ENCODE data around the gene ADGRV1. TPM values are rescaled to one million over a fixed set of nuclear protein-coding genes. Genes with fewer than 3 reads are reported as not detected.
A peak's percentile ranks its signal among the peaks of the same experiment; 100 is the strongest.

Gene ADGRV1
- total RNA-seq, 4 donors from 2014 or later: 129 to 158 (median 145) TPM

GRCh38 chr5:90886381-90886780 is 327.8 kb downstream of the ADGRV1 start:
- H3K9me3 ChIP-seq: no peaks in the 10 kb centered on the region
- WGBS, 2 donors: 94 to 98% methylated on average over 5 of the region's 5 CpGs

GRCh38 chr5:90888511-90889324 is 330.1 kb downstream of the ADGRV1 start:
- Histone ChIP-seq H3K27ac (peak overlapping the region; percentile 34 to 63 (median 41)), H3K4me1 (peaks cover 4 to 15% of the 10 kb centered on the region in 2 donors), H3K9me3 (no peaks in the 10 kb centered on the region), H3K27me3 (no peaks in the 10 kb centered on the region), H3K4me3 (replicated peaks in 1 of 3) (no peak overlapping the region), H3K36me3 (no peaks in the 10 kb centered on the region)
- DNase-seq: no peak
- TF ChIP-seq POLR2A (IDR thresholded peaks at IDR 0.05): no peak
- no peak for TF ChIP-seq CTCF (IDR thresholded peaks at IDR 0.05)
- intact Hi-C loops (cut with DNase I): no loop called here
- 35 to 41% methylated on average over 1 of the region's 1 CpG for WGBS, 2 donors

More at GRCh38 chr5:90886381-90886780, 327.8 kb downstream of the ADGRV1 start:
- Histone ChIP-seq H3K4me1 (peaks cover 4 to 15% of the 10 kb centered on the region in 2 donors), H3K4me3 (replicated peaks in 1 of 3) (no peak overlapping the region), H3K27ac (no peak overlapping the region), H3K27me3 (no peaks in the 10 kb centered on the region), H3K36me3 (no peaks in the 10 kb centered on the region)
- no peak for DNase-seq
- TF ChIP-seq CTCF (IDR thresholded peaks at IDR 0.05) (no peak), POLR2A (IDR thresholded peaks at IDR 0.05) (no peak)
- intact Hi-C loops (cut with DNase I): no loop called here

- Histone ChIP-seq H3K4me3 (replicated peaks in 1 of 3) (no peak overlapping the region), H3K27me3 (no peaks in the 10 kb centered on the region), H3K9me3 (no peaks in the 10 kb centered on the region), H3K36me3 (no peaks in the 10 kb centered on the region), H3K27ac (peak overlapping the region; percentile 34 to 63 (median 41)), H3K4me1 (peaks cover 4 to 18% of the 10 kb centered on the region in 2 donors)
- TF ChIP-seq CTCF (IDR thresholded peaks at IDR 0.05) (no peak), POLR2A (IDR thresholded peaks at IDR 0.05) (no peak)
- no peak for DNase-seq
- intact Hi-C loops (cut with DNase I): no loop called here
These were observed 330.7 kb downstream of the ADGRV1 start for GRCh38 chr5:90889325-90889600.

GRCh38 chr5:90890180-90890579 is 331.6 kb downstream of the ADGRV1 start:
- DNase-seq: no peak
- Histone ChIP-seq H3K9me3 (no peaks in the 10 kb centered on the region), H3K4me3 (replicated peaks in 1 of 3) (no peak overlapping the region), H3K27me3 (no peaks in the 10 kb centered on the region), H3K27ac (no peak overlapping the region), H3K36me3 (no peaks in the 10 kb centered on the region), H3K4me1 (peaks cover 7 to 22% of the 10 kb centered on the region in 2 donors)
- TF ChIP-seq CTCF (IDR thresholded peaks at IDR 0.05) (no peak), POLR2A (IDR thresholded peaks at IDR 0.05) (no peak)
- intact Hi-C loops (cut with DNase I): no loop called here
- 90 to 100% methylated on average over 1 of the region's 1 CpG for WGBS, 2 donors

- no peaks in the 10 kb centered on the region for H3K9me3 ChIP-seq
- WGBS, 2 donors: 94% methylated on average over 2 of the region's 2 CpGs
- H3K36me3 ChIP-seq: no peaks in the 10 kb centered on the region
- TF ChIP-seq CTCF (IDR thresholded peaks at IDR 0.05): no peak
- TF ChIP-seq POLR2A (IDR thresholded peaks at IDR 0.05): no peak
- DNase-seq: no peak
- peak overlapping the region in 1 of 3 donors; percentile 14 for H3K27ac ChIP-seq
- intact Hi-C loops (cut with DNase I): no loop called here
- H3K4me1 ChIP-seq: peaks cover 13% of the 10 kb centered on the region in 2 donors
- no peaks in the 10 kb centered on the region for H3K27me3 ChIP-seq
- no peak overlapping the region for H3K4me3 ChIP-seq (replicated peaks in 1 of 3)
These were observed 336.3 kb downstream of the ADGRV1 start for GRCh38 chr5:90894866-90895420.

Data from thyroid gland (tissue), 4 donors.